GM13976 (cell line): ENCODE results near the gene MED28.

Experiments used
- DNase-seq: peaks from one replicate; pipeline ENCODE4 v3.0.0; 2012; ENCODE audit warnings: low spot score
- in situ Hi-C: fragments of 300-500 bp; cut with MboI; formaldehyde crosslinking; loops from one replicate; pipeline ENCODE4 v1.12.0; 2022; ENCODE audit warnings: low sequenced_read_pairs, mixed read lengths, inconsistent platforms; ENCODE audit not compliant: unreplicated experiment
- TF ChIP-seq, protein P1 (sequence below): IDR thresholded peaks from 2 replicates; pipeline ENCODE4 v1.5.1; 2012; ENCODE audit warnings: borderline replicate concordance, mild to moderate bottlenecking; ENCODE audit not compliant: insufficient read depth; ENCODE audit errors: extremely low read depth, missing control alignments, control extremely low read depth

MED28 gene

DNA sequence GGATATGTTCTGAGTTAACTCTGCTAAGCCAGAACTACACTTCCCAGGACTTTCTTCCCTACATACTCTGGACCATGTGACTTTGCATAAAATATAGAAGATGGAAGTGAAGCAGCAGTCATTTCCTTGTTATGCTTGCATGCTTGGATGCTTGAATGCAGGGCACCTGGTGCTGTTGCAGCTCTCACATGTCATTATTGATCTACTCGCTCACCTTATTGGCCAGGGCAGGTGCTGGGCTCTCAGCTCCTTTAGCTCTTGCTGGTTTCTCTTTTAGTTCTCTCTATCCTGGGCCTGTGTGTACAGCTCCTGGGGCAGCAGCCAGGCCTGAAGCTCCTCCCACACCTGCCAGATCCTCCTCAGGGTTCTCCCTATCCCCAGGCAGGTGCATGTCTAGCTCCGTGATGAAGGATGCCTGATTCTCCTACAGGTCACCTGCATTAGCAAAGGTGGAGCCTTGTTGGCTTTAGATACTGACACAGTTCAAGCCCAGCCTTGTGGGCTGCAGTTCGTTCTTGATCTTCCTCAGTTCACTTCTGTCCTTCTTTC is 53.3 kb downstream of the MED28 start:
- DNase-seq = no peak
- in situ Hi-C loops = no loop called here
- TF ChIP-seq, protein P1, sequence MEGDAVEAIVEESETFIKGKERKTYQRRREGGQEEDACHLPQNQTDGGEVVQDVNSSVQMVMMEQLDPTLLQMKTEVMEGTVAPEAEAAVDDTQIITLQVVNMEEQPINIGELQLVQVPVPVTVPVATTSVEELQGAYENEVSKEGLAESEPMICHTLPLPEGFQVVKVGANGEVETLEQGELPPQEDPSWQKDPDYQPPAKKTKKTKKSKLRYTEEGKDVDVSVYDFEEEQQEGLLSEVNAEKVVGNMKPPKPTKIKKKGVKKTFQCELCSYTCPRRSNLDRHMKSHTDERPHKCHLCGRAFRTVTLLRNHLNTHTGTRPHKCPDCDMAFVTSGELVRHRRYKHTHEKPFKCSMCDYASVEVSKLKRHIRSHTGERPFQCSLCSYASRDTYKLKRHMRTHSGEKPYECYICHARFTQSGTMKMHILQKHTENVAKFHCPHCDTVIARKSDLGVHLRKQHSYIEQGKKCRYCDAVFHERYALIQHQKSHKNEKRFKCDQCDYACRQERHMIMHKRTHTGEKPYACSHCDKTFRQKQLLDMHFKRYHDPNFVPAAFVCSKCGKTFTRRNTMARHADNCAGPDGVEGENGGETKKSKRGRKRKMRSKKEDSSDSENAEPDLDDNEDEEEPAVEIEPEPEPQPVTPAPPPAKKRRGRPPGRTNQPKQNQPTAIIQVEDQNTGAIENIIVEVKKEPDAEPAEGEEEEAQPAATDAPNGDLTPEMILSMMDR = no peak

DNA sequence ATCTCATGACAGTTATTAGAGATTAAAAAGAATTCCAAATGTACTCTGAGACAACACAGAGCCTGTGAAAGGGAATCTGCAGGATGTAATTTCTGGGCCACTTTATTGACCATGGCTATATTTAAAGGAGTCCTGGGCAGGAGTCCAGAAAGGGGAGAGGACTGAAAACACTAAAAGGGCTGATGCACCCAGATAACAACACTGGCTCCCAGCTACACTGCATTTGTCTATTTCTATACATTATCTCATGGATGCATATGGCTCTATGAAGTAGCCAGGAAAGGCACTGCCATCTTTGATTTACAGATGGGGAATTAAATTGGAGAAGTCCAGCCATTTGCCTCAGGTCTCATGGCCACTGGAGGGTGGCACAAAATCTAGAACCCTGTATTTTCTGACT is 56.0 kb downstream of the MED28 start:
- TF ChIP-seq, protein P1 = no peak
- no peak for DNase-seq
- in situ Hi-C loops = no loop called here

DNA sequence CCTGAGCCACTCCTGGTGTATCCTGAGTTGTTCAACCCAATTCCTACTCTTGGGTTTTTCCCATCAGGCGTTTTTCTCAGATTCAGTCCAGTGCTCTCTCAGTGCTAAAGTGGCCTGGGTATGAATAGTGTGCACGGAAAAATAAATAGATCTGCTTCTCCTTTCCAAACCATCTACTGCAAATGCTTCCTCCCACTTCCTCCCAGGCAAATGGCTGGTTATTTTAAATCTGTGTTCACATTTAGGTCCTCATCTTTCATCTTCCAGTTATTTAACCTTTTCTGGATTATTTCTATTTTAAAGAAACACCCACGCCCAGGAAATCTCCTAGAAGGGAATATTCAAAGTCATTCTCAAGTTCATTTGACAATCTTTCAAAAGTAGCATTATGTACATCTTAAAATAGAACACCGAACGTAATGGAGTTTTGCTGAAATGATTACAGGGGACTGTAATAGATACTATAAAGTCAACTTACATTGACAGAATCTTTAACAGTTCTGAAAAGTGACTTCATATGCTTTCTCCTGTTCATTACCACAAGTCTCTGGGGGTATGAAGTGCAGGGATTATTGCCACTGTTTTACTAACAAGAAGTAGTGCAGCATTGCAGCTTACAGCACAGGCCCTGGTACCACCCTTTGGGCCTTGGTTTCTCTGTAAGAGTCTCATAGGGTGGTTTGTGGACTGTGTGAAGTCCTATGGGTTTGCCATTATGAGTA is 66.3 kb downstream of the MED28 start:
- TF ChIP-seq, protein P1 = no peak
- DNase-seq = no peak
- in situ Hi-C loops = no loop called here

DNA sequence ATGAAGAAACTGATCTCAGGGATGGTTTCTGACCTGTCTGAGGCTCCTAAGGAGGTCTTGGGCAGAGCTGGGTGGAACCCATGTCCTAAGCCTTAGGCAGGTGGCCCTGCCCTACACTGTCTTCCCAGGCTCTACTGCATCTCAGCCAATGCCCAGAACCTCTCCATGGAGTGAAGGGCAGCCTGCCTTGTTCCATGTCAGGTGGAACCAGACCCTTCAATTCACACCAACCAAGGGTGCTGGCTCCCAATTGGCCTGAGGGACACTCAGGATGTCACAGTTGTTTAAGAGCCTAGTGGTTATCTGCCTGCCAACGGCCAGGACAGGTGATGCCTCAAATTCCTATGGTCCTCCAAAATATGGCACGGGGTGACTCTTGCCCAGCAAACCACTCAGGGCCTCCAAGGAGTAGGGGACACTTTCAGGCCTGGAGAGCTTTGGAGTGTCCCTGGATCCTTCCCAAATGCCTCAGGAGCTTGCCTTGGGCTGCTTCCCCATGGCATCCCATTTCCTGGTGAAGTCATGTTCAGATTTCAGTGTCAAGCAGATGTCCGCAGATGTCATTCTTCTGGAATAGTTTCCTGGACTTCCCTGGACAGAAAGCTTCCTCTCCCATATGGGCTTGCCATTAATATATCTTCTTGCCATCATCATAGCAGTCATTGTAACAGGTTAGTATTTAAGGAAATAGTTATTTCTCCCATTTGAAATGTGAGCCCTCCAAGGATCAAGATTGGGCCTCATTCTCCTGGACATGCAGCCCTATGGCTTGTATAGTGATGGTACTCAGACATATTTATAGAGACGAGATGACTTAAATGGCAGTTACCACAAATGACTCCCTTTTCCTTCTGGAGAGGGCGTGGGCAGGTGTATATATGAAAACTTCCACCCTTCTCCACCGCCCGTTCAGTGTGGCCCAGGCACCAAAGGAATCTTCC is 67.1 kb downstream of the MED28 start:
- no peak for DNase-seq
- in situ Hi-C loops = no loop called here
- TF ChIP-seq, protein P1 = no peak

DNA sequence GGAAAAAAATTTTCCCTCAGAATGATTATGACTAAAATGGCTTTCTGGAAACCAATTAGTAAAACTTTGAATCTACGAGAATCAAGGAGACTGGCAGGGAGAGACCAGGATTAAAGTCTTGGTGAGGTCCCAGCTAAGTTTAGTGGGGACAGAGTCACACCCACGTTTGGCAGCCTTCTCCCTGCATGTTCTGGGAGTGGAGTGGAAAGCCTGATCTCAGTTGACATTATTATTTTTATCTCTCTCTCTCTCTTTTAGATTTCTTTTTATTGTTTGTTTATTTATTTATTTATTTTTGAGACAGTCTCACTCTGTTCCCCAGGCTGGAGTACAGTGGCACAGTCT is 67.8 kb downstream of the MED28 start:
- in situ Hi-C loops = no loop called here
- TF ChIP-seq, protein P1 = no peak
- DNase-seq = no peak
